Sigmoid colon (tissue), 3 donors: ENCODE measurements around the gene CDK16.

ENCODE experiments used
- CTCF ChIP-seq, 4 experiments: fragments of 450-650 bp in 3 of 4; fragments of 200-600 bp in 1 of 4; IDR thresholded peaks; one replicate each; pipeline ENCODE4 v1.5.1; 2016 to 2019; ENCODE audit warnings: antibody characterized with exemption in 4 of 4, mild to moderate bottlenecking in 3 of 4, moderate library complexity in 2 of 4
- POLR2A ChIP-seq, 2 donors: fragments of 450-650 bp; IDR thresholded peaks; one replicate each; pipeline ENCODE4 v1.6.1; 2016; ENCODE audit warnings: antibody characterized with exemption in 2 of 2, mild to moderate bottlenecking in 2 of 2, moderate library complexity in 2 of 2

- no peak for TF ChIP-seq CTCF (IDR thresholded peaks at IDR 0.05)
- no peak for TF ChIP-seq POLR2A (IDR thresholded peaks at IDR 0.05)
Observed at GRCh38 chrX:47184486-47184885, 34.0 kb upstream of the CDK16 start.
